Measurements from ENCODE around the gene ZDHHC11.
"Not testable (repeated sequence)": the region's sequence is repeated elsewhere in the genome, so short reads cannot be mapped to it uniquely, and the experiment has no call there.

ZDHHC11 gene

DNA sequence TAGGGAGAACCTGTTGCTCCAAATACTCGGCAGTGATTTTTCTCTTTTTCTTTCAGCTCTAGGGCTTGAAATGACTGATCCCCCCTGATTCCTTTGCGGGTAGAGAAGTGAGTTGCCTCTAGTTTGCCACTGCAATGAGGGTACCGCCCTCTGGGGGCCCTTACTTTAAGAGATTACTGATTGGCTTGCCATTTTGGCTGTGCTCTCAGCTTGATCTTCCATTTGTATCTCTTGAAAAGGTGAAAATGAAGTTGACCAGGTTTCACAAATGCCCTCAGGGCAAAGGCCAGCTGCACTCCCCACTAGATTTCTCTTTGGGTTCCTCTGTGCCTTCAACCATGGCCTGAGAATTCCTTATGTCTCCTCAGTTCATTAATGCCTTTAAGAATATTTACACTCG lies 52.8 kb downstream of the ZDHHC11 start:
- H3K36me3 ChIP-seq (ENCODE audit: control insufficient read depth, insufficient read depth, low read length), result not testable (repeated sequence)
- peaks cover 16% of the 10 kb centered on the region for H3K9me3 ChIP-seq (ENCODE audit: control insufficient read depth, insufficient read depth, low read depth, low read length)

DNA sequence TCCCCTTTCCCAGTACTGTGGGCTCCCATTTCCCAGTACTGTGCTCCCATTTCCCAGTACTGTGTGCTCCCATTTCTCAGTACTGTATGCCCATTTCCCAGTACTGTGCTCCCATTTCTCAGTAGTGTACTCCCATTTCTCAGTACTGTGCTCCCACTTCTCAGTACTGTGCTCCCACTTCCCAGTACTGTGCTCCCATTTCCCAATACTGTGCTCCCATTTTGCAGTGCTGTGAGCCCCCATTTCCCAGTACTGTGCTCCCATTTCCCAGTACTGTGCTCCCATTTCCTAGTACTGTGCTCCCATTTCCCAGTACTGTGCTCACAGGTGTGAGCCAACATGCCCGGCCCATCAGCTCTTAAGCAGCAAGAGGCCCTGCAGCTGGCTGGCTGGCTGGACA lies 54.9 kb downstream of the ZDHHC11 start:
- not testable (repeated sequence) for H3K27me3 ChIP-seq (ENCODE audit: control insufficient read depth, insufficient read depth, low read length); H3K9ac ChIP-seq (ENCODE audit: low read length); H3K27ac ChIP-seq (ENCODE audit: low read depth, low read length); H3K36me3 ChIP-seq (ENCODE audit: control insufficient read depth, insufficient read depth, low read length); H3K4me3 ChIP-seq (ENCODE audit: low read depth, low read length); H3K4me1 ChIP-seq (ENCODE audit: control insufficient read depth, insufficient read depth, low read length)
- H3K9me3 ChIP-seq (ENCODE audit: control insufficient read depth, insufficient read depth, low read depth, low read length), result peaks cover 17% of the 10 kb centered on the region

More for the DNA sequence above, 52.8 kb downstream of the ZDHHC11 start:
- H3K4me3 ChIP-seq (ENCODE audit: low read depth, low read length); H3K9ac ChIP-seq (ENCODE audit: low read length); H3K27ac ChIP-seq (ENCODE audit: low read depth, low read length); H3K27me3 ChIP-seq (ENCODE audit: control insufficient read depth, insufficient read depth, low read length); H3K4me1 ChIP-seq (ENCODE audit: control insufficient read depth, insufficient read depth, low read length): not testable (repeated sequence)

DNA sequence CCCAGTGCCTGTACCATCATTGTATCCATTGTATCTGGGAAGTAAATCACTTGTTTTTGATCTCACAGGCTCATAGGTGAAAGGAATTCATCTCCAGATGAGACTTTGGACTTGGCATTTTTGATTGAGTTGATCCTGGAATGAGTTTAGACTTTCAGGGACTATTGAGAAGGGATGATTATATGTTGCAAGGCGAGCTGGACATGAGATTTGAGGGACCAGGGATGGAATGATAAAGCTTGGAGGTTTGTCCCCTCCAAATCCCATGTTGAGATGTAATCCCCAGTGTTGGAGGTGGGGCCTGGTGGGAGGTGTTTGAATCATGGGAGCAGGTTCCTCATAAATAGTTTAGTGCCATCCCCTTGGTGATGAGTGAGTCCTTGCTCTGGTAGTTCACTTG lies 55.8 kb downstream of the ZDHHC11 start:
- H3K27ac ChIP-seq (ENCODE audit: low read depth, low read length); H3K36me3 ChIP-seq (ENCODE audit: control insufficient read depth, insufficient read depth, low read length); H3K27me3 ChIP-seq (ENCODE audit: control insufficient read depth, insufficient read depth, low read length); H3K4me1 ChIP-seq (ENCODE audit: control insufficient read depth, insufficient read depth, low read length); H3K4me3 ChIP-seq (ENCODE audit: low read depth, low read length); H3K9ac ChIP-seq (ENCODE audit: low read length): not testable (repeated sequence)
- peaks cover 17% of the 10 kb centered on the region for H3K9me3 ChIP-seq (ENCODE audit: control insufficient read depth, insufficient read depth, low read depth, low read length)

DNA sequence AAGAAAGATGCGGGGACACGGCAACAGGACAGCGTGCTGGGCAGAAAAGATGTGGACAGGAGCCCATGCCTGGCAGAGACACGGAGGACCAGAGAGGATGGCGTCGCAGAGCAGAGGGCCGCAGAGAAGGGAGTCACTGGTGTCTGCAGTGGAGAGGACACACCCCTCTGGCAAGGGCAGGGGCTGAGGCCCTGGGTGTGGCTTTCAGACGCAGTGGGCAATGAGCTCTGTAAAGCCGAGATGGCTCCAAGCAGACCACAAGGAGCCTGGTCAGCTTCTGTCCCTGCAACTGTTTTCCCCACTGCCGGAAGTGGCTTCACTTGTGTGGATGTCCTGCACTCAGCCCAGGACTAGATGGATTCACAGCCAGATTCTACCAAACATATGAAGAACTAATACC lies 62.1 kb downstream of the ZDHHC11 start:
- H3K27ac ChIP-seq (ENCODE audit: low read depth, low read length); H3K4me1 ChIP-seq (ENCODE audit: control insufficient read depth, insufficient read depth, low read length); H3K36me3 ChIP-seq (ENCODE audit: control insufficient read depth, insufficient read depth, low read length); H3K4me3 ChIP-seq (ENCODE audit: low read depth, low read length); H3K9ac ChIP-seq (ENCODE audit: low read length): not testable (repeated sequence)
- Histone ChIP-seq H3K27me3 (ENCODE audit: control insufficient read depth, insufficient read depth, low read length) (peaks cover 25% of the 10 kb centered on the region), H3K9me3 (ENCODE audit: control insufficient read depth, insufficient read depth, low read depth, low read length) (peaks cover 19% of the 10 kb centered on the region)

DNA sequence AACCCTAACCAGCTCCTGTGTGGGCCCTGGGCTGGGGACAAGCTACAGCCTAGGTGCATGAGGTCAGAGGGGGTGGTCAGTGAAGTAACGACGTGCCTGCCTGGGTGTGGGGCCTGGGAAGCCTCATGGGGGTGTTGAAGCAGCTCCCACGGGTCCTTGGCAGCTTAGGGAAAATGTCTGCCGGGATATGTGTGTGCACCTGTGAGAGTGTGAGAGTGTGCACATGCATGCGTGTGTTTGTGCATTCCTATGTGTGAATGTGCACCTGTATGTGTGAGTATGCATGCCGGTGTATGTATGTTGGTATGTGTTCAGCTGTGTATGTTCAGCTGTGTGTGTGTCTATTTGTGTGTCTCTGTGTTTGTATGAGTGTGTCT lies 62.9 kb downstream of the ZDHHC11 start:
- Histone ChIP-seq H3K9me3 (ENCODE audit: control insufficient read depth, insufficient read depth, low read depth, low read length) (peaks cover 12% of the 10 kb centered on the region), H3K27me3 (ENCODE audit: control insufficient read depth, insufficient read depth, low read length) (peaks cover 26% of the 10 kb centered on the region)
- H3K27ac ChIP-seq (ENCODE audit: low read depth, low read length); H3K4me1 ChIP-seq (ENCODE audit: control insufficient read depth, insufficient read depth, low read length); H3K9ac ChIP-seq (ENCODE audit: low read length); H3K36me3 ChIP-seq (ENCODE audit: control insufficient read depth, insufficient read depth, low read length); H3K4me3 ChIP-seq (ENCODE audit: low read depth, low read length): not testable (repeated sequence)

DNA sequence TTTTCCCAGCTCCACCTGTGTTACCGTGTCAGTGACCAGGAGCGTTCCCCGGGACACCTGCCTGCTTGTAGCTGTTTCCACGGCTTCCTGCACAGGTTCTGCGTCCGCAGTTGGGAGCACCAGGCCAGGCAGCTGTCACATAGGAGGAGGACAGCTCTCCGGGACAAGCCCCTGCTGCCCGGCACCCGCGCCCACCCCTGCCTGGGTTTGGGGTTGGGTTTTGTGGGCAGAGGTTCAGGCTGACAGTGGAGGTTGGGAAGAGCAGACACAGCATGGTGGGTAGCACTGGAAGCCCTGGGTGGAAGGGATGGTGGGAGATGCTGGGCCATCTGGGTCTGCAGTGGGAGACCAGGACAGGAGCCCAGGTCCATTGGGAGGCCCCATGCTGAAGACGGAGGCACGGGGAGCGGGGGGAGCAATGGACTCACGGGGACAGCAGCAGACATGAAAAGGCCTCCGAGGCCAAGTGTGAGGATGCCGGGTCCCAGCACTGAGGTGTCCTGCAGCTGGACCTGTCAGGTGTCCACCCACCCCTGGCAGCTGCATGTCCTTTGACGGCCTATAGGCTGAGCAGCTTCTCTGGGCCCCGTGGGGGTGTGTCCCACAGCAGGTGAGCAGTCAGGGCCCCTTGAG lies 63.4 kb downstream of the ZDHHC11 start:
- H3K4me3 ChIP-seq (ENCODE audit: low read depth, low read length); H3K36me3 ChIP-seq (ENCODE audit: control insufficient read depth, insufficient read depth, low read length); H3K4me1 ChIP-seq (ENCODE audit: control insufficient read depth, insufficient read depth, low read length); H3K27ac ChIP-seq (ENCODE audit: low read depth, low read length); H3K9ac ChIP-seq (ENCODE audit: low read length): not testable (repeated sequence)
- Histone ChIP-seq H3K27me3 (ENCODE audit: control insufficient read depth, insufficient read depth, low read length) (peaks cover 26% of the 10 kb centered on the region), H3K9me3 (ENCODE audit: control insufficient read depth, insufficient read depth, low read depth, low read length) (peaks cover 12% of the 10 kb centered on the region)

DNA sequence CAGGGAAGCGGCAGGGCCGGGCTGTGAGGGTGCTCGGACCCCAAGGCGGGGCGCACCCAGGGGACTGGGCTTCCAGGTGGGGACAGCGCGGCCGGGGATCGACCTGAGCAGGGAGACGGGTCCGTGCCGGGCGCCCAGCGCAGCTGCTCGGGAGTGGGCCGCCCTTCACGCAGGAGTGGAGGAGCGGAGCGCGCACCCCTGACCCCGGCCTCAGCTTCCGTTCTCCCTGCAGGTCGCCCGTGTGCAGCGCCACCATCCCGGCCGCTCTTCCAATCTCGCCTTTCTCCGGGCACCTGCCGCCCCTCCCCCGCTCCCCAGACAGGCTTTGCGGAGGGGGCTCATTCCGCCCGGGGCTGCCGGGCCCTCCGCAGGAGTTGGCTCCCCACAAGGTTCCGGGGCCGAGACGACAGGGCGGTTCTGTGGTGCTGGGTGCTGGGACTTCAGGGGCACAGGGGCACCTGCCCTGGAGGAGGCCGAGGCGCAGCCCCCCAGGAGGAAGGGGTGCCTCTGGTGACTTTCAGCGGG lies 65.5 kb downstream of the ZDHHC11 start:
- H3K36me3 ChIP-seq (ENCODE audit: control insufficient read depth, insufficient read depth, low read length); H3K27ac ChIP-seq (ENCODE audit: low read depth, low read length); H3K9ac ChIP-seq (ENCODE audit: low read length); H3K4me1 ChIP-seq (ENCODE audit: control insufficient read depth, insufficient read depth, low read length): not testable (repeated sequence)
- peak overlapping the region; percentile 65 for H3K4me3 ChIP-seq (ENCODE audit: low read depth, low read length)
- peaks cover 30% of the 10 kb centered on the region for H3K27me3 ChIP-seq (ENCODE audit: control insufficient read depth, insufficient read depth, low read length)
- peaks cover 12% of the 10 kb centered on the region for H3K9me3 ChIP-seq (ENCODE audit: control insufficient read depth, insufficient read depth, low read depth, low read length)

DNA sequence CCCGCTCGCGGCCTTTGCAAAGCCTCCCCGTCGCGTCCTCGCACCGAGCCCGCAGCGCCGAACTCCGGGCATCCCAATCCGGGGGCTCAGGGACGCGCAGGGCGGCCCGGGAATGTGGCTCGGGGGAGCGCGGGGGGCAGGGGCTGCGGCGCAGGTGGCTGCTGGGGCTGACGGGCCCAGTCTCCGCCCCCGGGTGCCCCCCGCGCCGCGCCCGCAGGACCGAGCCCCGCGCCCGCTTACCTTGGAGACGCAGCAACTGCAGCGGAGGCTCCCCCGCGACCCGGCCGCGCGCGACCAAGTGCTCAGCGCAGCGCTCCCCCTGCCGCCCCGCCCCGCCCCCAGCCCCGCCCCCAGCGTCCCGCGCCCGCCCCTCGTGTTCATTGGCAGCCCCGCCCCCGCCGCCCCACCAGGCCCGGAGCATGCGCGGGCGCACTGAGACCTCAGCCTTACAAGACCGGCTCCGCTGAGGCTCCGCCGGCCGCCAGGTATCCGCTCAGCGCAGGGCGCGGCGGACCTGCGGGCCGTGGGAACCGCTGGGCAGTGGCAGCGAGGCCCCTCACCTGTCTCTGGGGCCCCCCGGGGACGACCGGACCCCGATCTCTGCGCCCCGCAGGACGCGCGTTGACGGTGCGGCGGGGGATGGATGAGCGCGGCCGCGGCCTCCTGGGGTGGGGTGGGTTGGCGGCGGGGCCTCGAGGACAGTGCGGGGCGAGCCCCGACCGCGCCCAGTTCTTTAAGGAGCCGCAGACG lies 66.2 kb downstream of the ZDHHC11 start, which contains the start of gene ZDHHC11B:
TSS of gene ZDHHC11B (minus strand) at position 302 of the 750 bp plus-strand sequence. CDS start 17,810 bp downstream, outside the sequence.
- H3K9ac ChIP-seq (ENCODE audit: low read length); H3K36me3 ChIP-seq (ENCODE audit: control insufficient read depth, insufficient read depth, low read length); H3K27ac ChIP-seq (ENCODE audit: low read depth, low read length); H3K4me1 ChIP-seq (ENCODE audit: control insufficient read depth, insufficient read depth, low read length); H3K9me3 ChIP-seq (ENCODE audit: control insufficient read depth, insufficient read depth, low read depth, low read length): not testable (repeated sequence)
- Histone ChIP-seq H3K4me3 (ENCODE audit: low read depth, low read length) (peak within 1 kb of the TSS; percentile 65), H3K27me3 (ENCODE audit: control insufficient read depth, insufficient read depth, low read length) (peaks cover 30% of the 10 kb centered on the region)

DNA sequence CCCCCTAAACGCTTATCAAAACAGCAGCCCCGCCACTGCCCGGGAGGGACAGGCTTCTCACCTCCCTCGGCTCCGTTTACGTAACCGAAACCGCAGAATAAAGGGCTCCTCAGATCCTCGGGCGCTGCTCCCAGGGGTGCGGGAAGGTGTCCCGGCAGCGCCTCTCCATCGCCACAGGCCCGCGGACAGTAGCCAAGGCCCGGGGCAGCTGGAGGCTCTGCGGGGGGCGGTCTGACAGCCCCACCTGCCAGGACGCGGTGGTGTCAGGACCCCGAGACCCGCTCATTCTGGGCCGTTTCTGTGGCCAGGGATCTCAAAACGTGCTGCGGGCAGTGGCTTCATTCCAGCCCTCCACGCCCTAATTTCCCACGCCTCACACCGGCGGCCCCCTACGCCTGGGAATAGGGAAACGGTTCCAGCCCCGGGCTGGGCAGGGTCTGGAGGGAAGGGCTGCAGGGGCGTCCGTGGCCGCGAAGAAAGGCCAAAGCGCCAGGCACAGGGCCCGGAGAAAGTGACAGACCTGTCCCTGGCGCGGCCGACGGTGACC lies 66.8 kb downstream of the ZDHHC11 start:
- H3K36me3 ChIP-seq (ENCODE audit: control insufficient read depth, insufficient read depth, low read length); H3K9ac ChIP-seq (ENCODE audit: low read length); H3K27ac ChIP-seq (ENCODE audit: low read depth, low read length); H3K4me1 ChIP-seq (ENCODE audit: control insufficient read depth, insufficient read depth, low read length); H3K9me3 ChIP-seq (ENCODE audit: control insufficient read depth, insufficient read depth, low read depth, low read length): not testable (repeated sequence)
- Histone ChIP-seq H3K27me3 (ENCODE audit: control insufficient read depth, insufficient read depth, low read length) (peaks cover 30% of the 10 kb centered on the region), H3K4me3 (ENCODE audit: low read depth, low read length) (peak overlapping the region; percentile 55)

DNA sequence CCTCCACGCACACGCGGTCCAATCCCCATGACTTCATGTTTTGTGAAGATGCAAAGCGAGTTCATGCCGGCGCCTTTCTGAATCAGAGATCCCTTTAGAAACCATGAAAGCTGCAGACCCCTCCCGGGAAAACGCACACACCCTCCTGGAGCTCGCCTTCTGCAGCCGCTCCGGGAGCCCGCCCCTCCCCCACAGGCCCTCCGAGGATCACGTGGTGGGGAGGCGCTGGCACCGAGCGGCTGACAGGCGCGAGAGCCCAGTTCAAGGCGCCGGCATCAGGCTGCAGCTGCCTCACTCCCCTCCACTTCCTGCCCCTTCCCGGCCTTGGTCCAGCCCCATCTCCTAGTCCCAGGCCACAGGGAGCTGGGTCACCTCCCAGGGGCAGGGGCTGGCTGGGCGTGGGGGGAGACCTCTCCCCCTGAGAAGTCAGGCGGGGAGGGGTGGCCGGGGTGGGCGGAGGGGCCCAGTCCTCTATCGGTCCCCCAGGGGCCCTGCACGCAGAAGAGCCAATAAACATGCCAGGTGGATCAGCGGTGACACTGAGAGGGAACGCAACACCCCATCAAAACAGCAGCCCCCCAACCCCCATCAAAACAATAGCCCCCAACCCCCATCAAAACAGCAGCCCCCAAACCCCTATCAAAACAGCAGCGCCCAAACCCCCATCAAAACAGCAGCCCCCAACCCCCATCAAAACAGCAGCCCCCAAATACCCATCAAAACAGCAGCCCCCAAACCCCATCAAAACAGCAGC lies 67.6 kb downstream of the ZDHHC11 start:
- not testable (repeated sequence) for H3K36me3 ChIP-seq (ENCODE audit: control insufficient read depth, insufficient read depth, low read length); H3K4me1 ChIP-seq (ENCODE audit: control insufficient read depth, insufficient read depth, low read length); H3K4me3 ChIP-seq (ENCODE audit: low read depth, low read length); H3K27ac ChIP-seq (ENCODE audit: low read depth, low read length); H3K9ac ChIP-seq (ENCODE audit: low read length); H3K9me3 ChIP-seq (ENCODE audit: control insufficient read depth, insufficient read depth, low read depth, low read length)
- peaks cover 27% of the 10 kb centered on the region for H3K27me3 ChIP-seq (ENCODE audit: control insufficient read depth, insufficient read depth, low read length)

DNA sequence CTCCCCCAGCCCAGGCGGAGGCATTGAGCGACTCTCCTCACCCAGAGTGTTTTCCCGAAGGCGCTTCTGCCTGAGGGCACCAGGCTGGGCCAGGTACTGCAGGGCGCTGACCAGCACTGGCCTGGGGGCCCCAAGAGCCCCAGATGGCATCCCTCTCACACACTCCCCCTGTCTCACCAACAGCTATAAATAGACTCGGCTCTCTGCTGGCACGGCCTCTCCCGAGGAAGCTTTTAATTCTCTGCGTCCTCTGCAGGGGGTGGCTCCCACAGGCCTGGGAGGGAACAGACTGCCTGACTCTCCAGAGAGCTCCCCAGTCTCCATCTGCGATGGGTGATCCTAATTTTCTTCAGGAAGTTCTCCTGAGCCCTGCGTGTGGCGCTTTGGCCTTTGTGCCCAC lies 68.4 kb downstream of the ZDHHC11 start:
- H3K4me3 ChIP-seq (ENCODE audit: low read depth, low read length); H3K36me3 ChIP-seq (ENCODE audit: control insufficient read depth, insufficient read depth, low read length); H3K27ac ChIP-seq (ENCODE audit: low read depth, low read length); H3K9me3 ChIP-seq (ENCODE audit: control insufficient read depth, insufficient read depth, low read depth, low read length); H3K4me1 ChIP-seq (ENCODE audit: control insufficient read depth, insufficient read depth, low read length); H3K9ac ChIP-seq (ENCODE audit: low read length): not testable (repeated sequence)
- H3K27me3 ChIP-seq (ENCODE audit: control insufficient read depth, insufficient read depth, low read length), result peaks cover 21% of the 10 kb centered on the region
